BJ (cell line): ENCODE results near the gene POMT2. TPM values are rescaled to one million over a fixed set of nuclear protein-coding genes. Genes with fewer than 3 reads are reported as not detected.

Experiments
- CTCF ChIA-PET: fragments of 350-600 bp; formaldehyde crosslinking; extraction: SDS; loops from one replicate; lab custom pipeline; 2021; ENCODE audit warnings: antibody characterized with exemption, inconsistent platforms; lab: Yijun Ruan, JAX
- POLR2A ChIA-PET: fragments of 300-600 bp; sonication (Branson Sonifier 250); formaldehyde crosslinking; extraction: SDS; loops from one replicate; lab custom pipeline; 2021; ENCODE audit warnings: antibody characterized with exemption; lab: Charles Lee
- DNase-seq: peaks from one replicate; pipeline ENCODE4 v3.0.0-alpha.2; 2011; ENCODE audit warnings: low read depth
- H3K27me3 ChIP-seq: 2 replicates; pipeline ENCODE4 v1.6.0; 2011; ENCODE audit warnings: low read length; ENCODE audit not compliant: control insufficient read depth, insufficient read depth
- H3K36me3 ChIP-seq: 2 replicates; pipeline ENCODE4 v1.5.1; 2011; ENCODE audit warnings: low read length; ENCODE audit not compliant: control insufficient read depth, insufficient read depth
- H3K4me3 ChIP-seq: 2 replicates; pipeline ENCODE4 v1.5.1; 2011; ENCODE audit warnings: low read depth, mild to moderate bottlenecking, control low read depth, low read length
- CTCF ChIP-seq: IDR thresholded peaks from 2 replicates; pipeline ENCODE4 v1.5.1; 2011; ENCODE audit warnings: low read depth, mild to moderate bottlenecking, control low read depth, inconsistent platforms, low read length, moderate library complexity; ENCODE audit not compliant: insufficient read depth
- polyA plus RNA-seq: library from polyadenylated mRNA; depleted of rRNA; stranded (reverse); fragments of >200 nt; gene quantifications from 2 replicates; pipeline ENCODE4 v1.2.3, GENCODE V29; 2011

POMT2 gene
- polyA plus RNA-seq, 1 experiment = 23.3 TPM

GRCh38 chr14:77311217-77311616 is 9.5 kb downstream of the POMT2 start:
- DNase-seq = no peak
- ChIA-PET CTCF (interaction anchor here (0.6 to 12.2 kb wide), 2 partner anchors 10 to 302 kb away, joined by 3 to 426 read pairs; no protein-coding TSS in a partner anchor), POLR2A (no interaction called here)
- Histone ChIP-seq H3K4me3 (no peak overlapping the region), H3K36me3 (no peaks in the 10 kb centered on the region), H3K27me3 (no peaks in the 10 kb centered on the region)
- no peak for TF ChIP-seq CTCF

- DNase-seq = no peak
- no peaks in the 10 kb centered on the region for H3K36me3 ChIP-seq
- H3K27me3 ChIP-seq = no peaks in the 10 kb centered on the region
- H3K4me3 ChIP-seq = no peak overlapping the region
- no peak for TF ChIP-seq CTCF
- CTCF ChIA-PET = interaction anchor here (0.9 to 1.3 kb wide), 3 partner anchors 9 to 14 kb away, joined by 3 to 4 read pairs (median 3); partner anchors contain the start of genes GSTZ1 and POMT2
- POLR2A ChIA-PET = interaction anchor here (0.6 kb wide), 1 partner anchor 505 kb away, joined by 5 read pairs; no protein-coding TSS in a partner anchor
Measured at GRCh38 chr14:77310026-77310425, 10.7 kb downstream of the POMT2 start.

- no peak for DNase-seq
- no peak for TF ChIP-seq CTCF
- no peak overlapping the region for H3K4me3 ChIP-seq
- POLR2A ChIA-PET = no interaction called here
- H3K27me3 ChIP-seq = no peaks in the 10 kb centered on the region
- no peaks in the 10 kb centered on the region for H3K36me3 ChIP-seq
- CTCF ChIA-PET = interaction anchor here (0.9 to 1.3 kb wide), 2 partner anchors 8 to 12 kb away, joined by 3 to 4 read pairs; partner anchors contain the start of genes GSTZ1 and POMT2
Measured at GRCh38 chr14:77309131-77309530, 11.6 kb downstream of the POMT2 start.

- ChIA-PET CTCF (interaction anchor here (0.9 to 12.7 kb wide), 3 partner anchors 10 to 236 kb away, joined by 3 to 426 read pairs (median 4); partner anchors contain the start of genes GSTZ1 and POMT2), POLR2A (interaction anchor here (0.6 to 1.0 kb wide), 2 partner anchors 13 to 305 kb away, joined by 3 to 4 read pairs; no protein-coding TSS in a partner anchor)
- Histone ChIP-seq H3K4me3 (no peak overlapping the region), H3K36me3 (no peaks in the 10 kb centered on the region), H3K27me3 (no peaks in the 10 kb centered on the region)
- no peak for DNase-seq
- TF ChIP-seq CTCF = no peak
Measured at GRCh38 chr14:77306851-77307496, 13.7 kb downstream of the POMT2 start.

GRCh38 chr14:77306416-77306815 is 14.3 kb downstream of the POMT2 start:
- CTCF ChIA-PET = interaction anchor here (0.9 to 12.7 kb wide), 3 partner anchors 10 to 236 kb away, joined by 3 to 426 read pairs (median 4); partner anchors contain the start of genes GSTZ1 and POMT2
- DNase-seq = no peak
- Histone ChIP-seq H3K4me3 (no peak overlapping the region), H3K27me3 (no peaks in the 10 kb centered on the region), H3K36me3 (no peaks in the 10 kb centered on the region)
- POLR2A ChIA-PET = interaction anchor here (0.6 to 1.0 kb wide), 2 partner anchors 14 to 306 kb away, joined by 3 to 4 read pairs; no protein-coding TSS in a partner anchor
- no peak for TF ChIP-seq CTCF
